Osteoblast (primary cell): ENCODE results near the gene VNN1. TPM values are rescaled to one million over a fixed set of nuclear protein-coding genes. Genes with fewer than 3 reads are reported as not detected.
"Not testable (repeated sequence)": the region's sequence is repeated elsewhere in the genome, so short reads cannot be mapped to it uniquely, and the experiment has no call there.

Experiments
- DNase-seq: peaks from one replicate; pipeline ENCODE4 v3.0.0; 2011; ENCODE audit warnings: low spot score, mixed read lengths; ENCODE audit not compliant: insufficient read length; ENCODE audit errors: missing footprints
- H2AFZ ChIP-seq: 2 replicates; pipeline ENCODE4 v1.6.0; 2011; ENCODE audit warnings: mild to moderate bottlenecking, low read length
- H3K27ac ChIP-seq: 2 replicates; pipeline ENCODE4 v1.5.1; 2011; ENCODE audit warnings: mild to moderate bottlenecking, low read depth, low read length, moderate library complexity
- H3K27me3 ChIP-seq: 2 replicates; pipeline ENCODE4 v1.6.0; 2012; ENCODE audit warnings: mild to moderate bottlenecking, control low read depth, inconsistent platforms, low read length, moderate library complexity; ENCODE audit not compliant: insufficient read depth
- H3K36me3 ChIP-seq: 2 replicates; pipeline ENCODE4 v1.5.1; 2011; ENCODE audit warnings: mild to moderate bottlenecking, low read length, control low read depth, moderate library complexity; ENCODE audit not compliant: insufficient read depth
- H3K4me1 ChIP-seq: 2 replicates; pipeline ENCODE4 v1.5.1; 2011; ENCODE audit warnings: mild to moderate bottlenecking, low read length, control low read depth, moderate library complexity; ENCODE audit not compliant: insufficient read depth
- H3K4me2 ChIP-seq: 2 replicates; pipeline ENCODE4 v1.6.0; 2011; ENCODE audit warnings: mild to moderate bottlenecking, low read length; ENCODE audit not compliant: insufficient read depth
- H3K4me3 ChIP-seq: fragments of 200-600 bp; sonication (generic); 3 replicates; pipeline ENCODE4 v1.5.1; 2012; ENCODE audit warnings: mild to moderate bottlenecking, low read length, inconsistent platforms; ENCODE audit not compliant: insufficient read depth
- H3K79me2 ChIP-seq: 2 replicates; pipeline ENCODE4 v1.6.0; 2012; ENCODE audit warnings: mild to moderate bottlenecking, low read length, control low read depth, inconsistent platforms; ENCODE audit not compliant: insufficient read depth
- H3K9me3 ChIP-seq: 2 replicates; pipeline ENCODE4 v1.5.1; 2011; ENCODE audit warnings: low read depth, low read length, control low read depth
- H4K20me1 ChIP-seq: 2 replicates; pipeline ENCODE4 v1.6.0; 2012; ENCODE audit warnings: mild to moderate bottlenecking, low read length, control low read depth; ENCODE audit not compliant: insufficient read depth
- total RNA-seq: library from RNA; depleted of rRNA; stranded (reverse); fragments of >200 nt; gene quantifications from 2 replicates; pipeline ENCODE4 v1.2.3, GENCODE V29; 2012
- TF ChIP-seq, protein P1 (sequence below): IDR thresholded peaks from 2 replicates; pipeline ENCODE4 v1.5.1; 2011; ENCODE audit warnings: mild to moderate bottlenecking, low read depth, low read length, moderate library complexity; ENCODE audit errors: extremely low read depth

VNN1 gene
- total RNA-seq, 1 donor: not detected

DNA sequence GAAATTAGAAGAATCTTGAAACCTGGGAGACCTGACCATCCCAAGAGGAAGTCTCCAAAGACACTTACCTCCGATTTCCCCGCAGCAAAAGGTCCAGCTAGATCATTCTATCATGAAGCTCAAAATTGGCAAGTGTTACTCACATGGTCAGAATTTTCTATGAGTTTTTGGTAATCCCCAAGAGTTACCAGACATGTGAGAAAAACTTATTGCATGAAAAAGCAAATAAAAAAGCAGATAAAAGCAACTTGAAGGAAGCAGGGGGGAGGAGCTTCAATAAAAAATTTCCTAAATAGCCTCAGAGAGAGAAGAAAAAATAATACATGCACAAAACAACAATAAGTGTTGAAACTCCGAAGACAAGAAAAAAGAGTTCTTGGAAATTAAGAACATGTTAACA is 27.3 kb downstream of the VNN1 start:
- Histone ChIP-seq H3K4me2 (no peak overlapping the region), H3K79me2 (no peaks in the 10 kb centered on the region), H4K20me1 (no peaks in the 10 kb centered on the region), H3K9me3 (no peaks in the 10 kb centered on the region), H3K27ac (no peak overlapping the region), H3K36me3 (no peaks in the 10 kb centered on the region), H3K27me3 (no peaks in the 10 kb centered on the region), H3K4me1 (peaks cover 15% of the 10 kb centered on the region), H3K4me3 (no peak overlapping the region), H2AFZ (no peak overlapping the region)
- TF ChIP-seq, protein P1, sequence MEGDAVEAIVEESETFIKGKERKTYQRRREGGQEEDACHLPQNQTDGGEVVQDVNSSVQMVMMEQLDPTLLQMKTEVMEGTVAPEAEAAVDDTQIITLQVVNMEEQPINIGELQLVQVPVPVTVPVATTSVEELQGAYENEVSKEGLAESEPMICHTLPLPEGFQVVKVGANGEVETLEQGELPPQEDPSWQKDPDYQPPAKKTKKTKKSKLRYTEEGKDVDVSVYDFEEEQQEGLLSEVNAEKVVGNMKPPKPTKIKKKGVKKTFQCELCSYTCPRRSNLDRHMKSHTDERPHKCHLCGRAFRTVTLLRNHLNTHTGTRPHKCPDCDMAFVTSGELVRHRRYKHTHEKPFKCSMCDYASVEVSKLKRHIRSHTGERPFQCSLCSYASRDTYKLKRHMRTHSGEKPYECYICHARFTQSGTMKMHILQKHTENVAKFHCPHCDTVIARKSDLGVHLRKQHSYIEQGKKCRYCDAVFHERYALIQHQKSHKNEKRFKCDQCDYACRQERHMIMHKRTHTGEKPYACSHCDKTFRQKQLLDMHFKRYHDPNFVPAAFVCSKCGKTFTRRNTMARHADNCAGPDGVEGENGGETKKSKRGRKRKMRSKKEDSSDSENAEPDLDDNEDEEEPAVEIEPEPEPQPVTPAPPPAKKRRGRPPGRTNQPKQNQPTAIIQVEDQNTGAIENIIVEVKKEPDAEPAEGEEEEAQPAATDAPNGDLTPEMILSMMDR: no peak
- DNase-seq: no peak

- Histone ChIP-seq H3K4me2 (no peak overlapping the region), H3K4me3 (no peak overlapping the region), H3K27me3 (no peaks in the 10 kb centered on the region), H3K4me1 (peaks cover 15% of the 10 kb centered on the region), H3K9me3 (no peaks in the 10 kb centered on the region), H4K20me1 (no peaks in the 10 kb centered on the region), H3K27ac (no peak overlapping the region), H2AFZ (no peak overlapping the region), H3K36me3 (no peaks in the 10 kb centered on the region), H3K79me2 (no peaks in the 10 kb centered on the region)
- TF ChIP-seq, protein P1: no peak
- DNase-seq: no peak
Measured at GRCh38 chr6:132685009-132685408, 28.8 kb downstream of the VNN1 start.

GRCh38 chr6:132684272-132684671 is 29.6 kb downstream of the VNN1 start:
- peaks cover 15% of the 10 kb centered on the region for H3K4me1 ChIP-seq
- H3K4me3 ChIP-seq: no peak overlapping the region
- H4K20me1 ChIP-seq: no peaks in the 10 kb centered on the region
- DNase-seq: no peak
- H3K79me2 ChIP-seq: no peaks in the 10 kb centered on the region
- TF ChIP-seq, protein P1: no peak
- H3K27ac ChIP-seq: no peak overlapping the region
- no peak overlapping the region for H3K4me2 ChIP-seq
- no peaks in the 10 kb centered on the region for H3K9me3 ChIP-seq
- H3K36me3 ChIP-seq: no peaks in the 10 kb centered on the region
- no peak overlapping the region for H2AFZ ChIP-seq
- no peaks in the 10 kb centered on the region for H3K27me3 ChIP-seq

DNA sequence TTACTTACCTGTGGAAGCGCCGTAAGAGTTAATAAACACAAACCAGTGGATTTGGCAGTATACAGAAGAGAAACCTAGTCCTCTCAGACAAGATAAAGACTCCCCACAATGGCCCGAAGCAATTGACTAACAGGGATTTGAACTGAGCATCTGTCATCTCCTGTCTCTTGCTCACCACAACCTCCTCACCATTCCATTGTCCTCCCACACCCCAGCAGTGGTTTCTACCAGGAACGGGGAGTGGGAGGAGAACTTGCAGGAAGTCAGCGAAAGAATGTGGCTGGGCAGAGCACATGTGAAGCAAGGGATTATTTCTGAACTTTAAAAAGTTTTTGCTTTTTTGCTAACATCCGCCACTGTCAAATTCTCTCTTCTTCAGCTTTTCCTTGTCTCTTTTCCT is 30.3 kb downstream of the VNN1 start:
- H3K27ac ChIP-seq: no peak overlapping the region

DNA sequence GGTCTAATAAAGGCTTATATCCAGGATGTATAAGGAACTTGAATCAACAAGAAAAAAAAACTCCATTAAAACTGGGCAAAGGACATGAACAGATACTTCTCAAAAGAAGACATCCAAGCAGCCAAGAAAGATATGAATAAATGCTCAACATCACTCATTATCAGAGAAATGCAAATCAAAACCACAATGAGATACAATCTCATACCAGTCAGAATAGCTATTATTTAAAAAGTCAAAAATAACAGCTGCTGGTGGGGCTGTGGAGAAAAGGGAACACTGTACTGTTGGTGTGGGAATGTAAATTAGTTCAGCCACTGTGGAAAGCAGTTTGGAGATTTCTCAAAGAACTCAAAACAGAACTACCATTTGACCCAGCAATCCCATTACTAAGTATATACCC is 34.8 kb downstream of the VNN1 start:
- DNase-seq, H3K27me3 ChIP-seq, H2AFZ ChIP-seq: not testable (repeated sequence)

More for the DNA sequence above, 30.3 kb downstream of the VNN1 start:
- H3K4me3 ChIP-seq: no peak overlapping the region
- H3K9me3 ChIP-seq: no peaks in the 10 kb centered on the region
- H3K27me3 ChIP-seq: no peaks in the 10 kb centered on the region
- H3K79me2 ChIP-seq: no peaks in the 10 kb centered on the region
- peaks cover 15% of the 10 kb centered on the region for H3K4me1 ChIP-seq
- TF ChIP-seq, protein P1: no peak
- H4K20me1 ChIP-seq: no peaks in the 10 kb centered on the region
- DNase-seq: no peak
- H2AFZ ChIP-seq: no peak overlapping the region
- H3K36me3 ChIP-seq: no peaks in the 10 kb centered on the region
- H3K4me2 ChIP-seq: peak overlapping the region; percentile 0

More for the DNA sequence above, 34.8 kb downstream of the VNN1 start:
- H4K20me1 ChIP-seq, H3K4me2 ChIP-seq, H3K27ac ChIP-seq, H3K4me1 ChIP-seq, H3K4me3 ChIP-seq, H3K9me3 ChIP-seq, H3K79me2 ChIP-seq, H3K36me3 ChIP-seq: not testable (repeated sequence)
